ENCODE data around the gene FXYD2.

FXYD2 gene

DNA sequence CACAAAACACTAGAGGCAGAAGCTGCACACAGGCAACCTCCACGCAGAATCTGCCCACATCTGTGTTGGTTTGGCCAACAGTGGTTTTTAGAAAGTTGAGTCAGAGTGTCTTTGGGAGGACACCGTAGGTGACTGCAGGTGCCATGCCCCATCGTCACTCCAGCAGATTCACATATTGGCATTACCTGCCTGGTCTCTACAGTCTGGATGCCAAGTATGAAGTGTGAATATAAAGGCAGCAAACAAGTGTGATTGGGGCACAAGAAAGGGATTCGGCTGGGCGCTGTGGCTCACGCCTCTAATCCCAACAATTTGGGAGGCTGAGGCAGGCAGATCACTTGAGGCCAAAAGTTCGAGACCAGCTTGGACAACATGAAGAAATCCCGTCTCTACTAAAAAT is 11.0 kb upstream of the FXYD2 start:
- DNase-seq (ENCODE audit: low read depth, low spot score), result no peak

DNA sequence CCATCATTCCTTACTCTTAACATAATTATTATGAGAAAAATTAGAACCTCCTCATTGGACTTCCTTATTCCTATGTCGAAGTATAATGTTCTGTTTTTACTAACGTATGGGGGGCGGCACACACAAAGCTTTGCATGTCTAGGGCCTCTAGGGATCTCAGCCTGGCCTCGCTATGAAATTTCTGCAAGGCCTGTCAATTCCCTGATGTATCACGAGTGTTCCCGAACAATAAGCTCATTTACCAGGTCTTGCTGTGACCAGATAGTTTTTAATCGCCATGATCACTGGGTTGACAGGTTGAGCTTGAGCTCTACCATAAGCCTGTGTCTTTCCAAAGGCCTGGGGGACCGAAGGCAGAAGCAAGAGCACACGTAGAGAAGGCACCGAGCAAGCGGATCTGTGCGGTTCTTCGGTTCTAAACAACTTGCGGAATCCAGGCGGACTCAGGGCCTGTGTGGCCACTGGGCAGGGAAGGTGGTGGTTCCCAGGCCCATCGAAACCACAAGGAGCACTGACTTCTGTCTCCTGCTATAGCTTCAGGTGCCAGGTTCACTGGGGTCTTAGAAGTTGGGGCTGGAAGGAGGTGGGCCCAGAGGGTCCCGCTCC is 10.4 kb upstream of the FXYD2 start:
- no peak for DNase-seq (ENCODE audit: low read depth, low spot score)

DNA sequence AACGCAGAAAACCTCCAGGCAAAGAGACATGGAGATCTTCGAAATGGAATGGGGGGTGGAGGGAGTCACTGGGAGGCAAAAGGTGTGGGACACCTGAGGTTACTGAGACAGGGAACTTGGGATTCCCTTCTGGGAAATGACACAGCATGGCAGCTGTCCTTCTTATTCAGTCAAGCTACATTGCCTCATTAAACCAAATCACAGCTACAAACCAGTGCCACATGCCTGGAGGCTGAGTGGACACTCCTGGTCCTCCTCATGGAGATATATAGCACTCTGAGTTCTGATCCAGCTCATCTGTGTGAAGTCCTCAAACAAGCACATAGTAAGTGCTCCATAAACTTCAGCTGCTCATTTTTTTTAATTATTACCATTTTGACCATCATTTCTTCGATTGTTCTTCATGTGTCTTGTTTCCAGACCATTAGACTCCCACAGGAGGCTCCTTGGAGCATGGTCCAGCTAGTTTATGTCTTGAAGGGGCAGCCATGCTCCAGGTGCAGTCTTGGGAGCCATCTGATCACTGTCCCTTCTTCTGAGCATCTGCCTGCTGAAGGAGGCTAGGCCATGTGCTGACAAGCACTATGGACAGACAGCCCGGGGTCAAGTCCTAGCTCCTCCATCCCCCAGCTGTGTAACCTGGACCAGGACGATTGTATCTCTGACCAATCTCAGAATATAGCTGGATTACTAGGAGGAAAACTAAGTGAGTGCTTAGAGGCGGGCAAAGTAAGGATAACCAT is 9.7 kb upstream of the FXYD2 start:
- DNase-seq (ENCODE audit: low read depth, low spot score), result no peak

DNA sequence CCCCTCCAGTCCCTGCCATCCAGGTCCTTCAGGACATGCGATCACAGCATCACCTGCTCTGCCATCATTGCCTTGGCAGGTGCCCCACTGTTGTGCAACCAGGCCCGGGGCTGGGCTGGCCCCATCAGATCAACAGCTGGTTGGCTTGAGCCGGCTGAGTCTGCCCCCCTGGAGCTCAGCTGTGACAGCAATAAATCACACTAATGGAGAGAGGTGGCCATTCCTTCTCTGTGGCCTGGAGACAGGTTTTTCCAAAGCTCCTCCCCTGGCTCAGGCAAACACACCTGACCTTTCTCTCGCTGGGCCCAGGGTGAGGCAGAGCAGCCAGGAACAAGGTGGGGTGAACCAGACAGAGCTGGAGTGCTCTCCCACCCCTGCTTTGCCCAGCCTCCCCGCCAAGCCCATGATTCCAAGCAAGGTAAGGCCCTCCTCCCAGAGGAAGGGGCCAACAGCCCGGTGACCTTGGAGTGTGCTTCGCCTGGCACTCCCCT is 8.9 kb upstream of the FXYD2 start:
- DNase-seq (ENCODE audit: low read depth, low spot score), result no peak

DNA sequence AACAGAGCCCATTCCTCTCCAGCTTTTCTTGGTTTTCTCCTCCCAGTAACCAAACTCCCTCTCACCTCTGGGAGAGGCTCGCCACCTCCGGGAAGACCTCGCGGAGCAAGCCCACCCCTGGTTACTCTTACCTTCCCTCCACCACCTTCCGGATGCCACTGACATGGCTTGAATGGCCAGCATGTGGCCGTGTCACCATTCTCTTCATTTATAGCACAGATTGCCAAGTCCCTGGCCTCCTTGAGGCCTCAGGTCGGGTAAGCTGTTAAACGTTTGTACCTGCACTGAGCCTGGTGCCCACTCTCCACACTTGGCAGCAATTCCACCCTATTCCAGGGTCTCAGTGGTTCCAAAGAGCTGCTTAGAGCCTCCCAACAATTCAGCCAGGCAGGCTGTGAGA is 8.0 kb upstream of the FXYD2 start:
- no peak for DNase-seq (ENCODE audit: low read depth, low spot score)

DNA sequence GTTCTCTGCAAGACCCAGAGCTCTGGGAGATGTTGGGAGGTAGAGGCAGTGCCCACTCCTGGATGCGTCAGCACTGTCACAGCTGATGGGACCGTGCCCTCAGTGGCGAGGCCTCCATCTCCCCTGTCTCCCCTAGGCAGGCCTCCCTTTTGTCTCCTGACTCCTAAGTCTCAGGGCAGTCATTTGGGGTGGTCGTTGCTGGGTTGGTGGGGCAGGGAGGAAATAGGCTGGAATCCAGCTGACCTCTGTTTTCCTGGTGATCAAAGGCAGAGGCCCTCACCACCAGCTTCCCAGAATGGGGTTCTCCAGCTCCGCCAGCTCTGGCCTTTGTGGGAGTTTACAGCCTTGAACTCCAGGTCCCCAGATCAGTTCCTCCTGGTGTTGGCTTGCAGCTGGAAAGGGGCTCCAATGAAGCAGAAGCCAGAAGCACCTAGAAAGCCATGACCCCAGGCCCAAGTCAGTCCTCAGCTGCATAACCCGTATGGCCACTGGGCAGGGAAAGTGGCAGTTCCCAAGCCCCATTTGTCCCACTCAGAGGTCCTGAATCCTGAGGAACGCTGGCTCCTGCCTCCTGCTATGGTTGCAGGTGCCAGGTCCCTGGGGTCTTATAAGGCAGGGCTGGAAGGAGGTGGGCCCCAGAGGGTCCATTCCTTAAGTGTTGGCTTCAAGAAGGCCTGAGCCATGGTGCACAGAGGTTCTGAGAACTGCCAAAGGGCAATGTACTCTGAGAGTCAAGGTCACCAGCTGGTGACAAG is 7.3 kb upstream of the FXYD2 start:
- no peak for DNase-seq (ENCODE audit: low read depth, low spot score)

DNA sequence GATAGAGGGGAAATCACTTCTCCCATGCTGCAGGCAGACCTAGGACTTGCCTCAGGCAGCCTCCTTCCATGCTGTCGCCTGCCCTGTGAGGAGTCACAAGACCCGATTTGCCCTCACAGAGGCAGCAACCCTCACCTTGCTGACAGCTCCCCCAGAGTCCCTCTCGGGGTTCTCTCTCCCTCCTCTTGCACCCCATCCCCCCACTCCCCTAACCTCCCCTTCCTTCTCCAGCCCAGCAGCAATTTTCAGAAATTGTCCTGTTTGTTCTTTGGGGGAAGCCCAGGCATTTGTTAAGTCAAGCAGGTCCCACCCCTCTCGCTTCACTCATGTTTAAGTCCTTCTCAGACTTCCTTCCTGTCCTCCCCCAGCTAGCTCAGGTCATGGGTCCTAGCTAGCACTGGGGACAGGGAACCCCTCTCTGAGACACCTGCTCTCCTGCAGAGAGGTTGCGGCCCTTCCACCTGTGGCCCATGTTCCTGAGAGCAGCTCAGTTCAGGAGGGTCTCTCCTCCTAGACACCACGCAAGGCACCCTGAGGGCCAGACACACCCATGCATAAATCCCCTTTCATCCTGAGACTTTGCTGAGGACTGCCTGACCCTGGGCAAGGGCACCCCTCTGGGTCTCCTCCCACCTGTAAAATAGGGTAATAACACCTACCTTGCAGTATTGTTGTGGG is 6.3 kb upstream of the FXYD2 start:
- no peak for DNase-seq (ENCODE audit: low read depth, low spot score)

DNA sequence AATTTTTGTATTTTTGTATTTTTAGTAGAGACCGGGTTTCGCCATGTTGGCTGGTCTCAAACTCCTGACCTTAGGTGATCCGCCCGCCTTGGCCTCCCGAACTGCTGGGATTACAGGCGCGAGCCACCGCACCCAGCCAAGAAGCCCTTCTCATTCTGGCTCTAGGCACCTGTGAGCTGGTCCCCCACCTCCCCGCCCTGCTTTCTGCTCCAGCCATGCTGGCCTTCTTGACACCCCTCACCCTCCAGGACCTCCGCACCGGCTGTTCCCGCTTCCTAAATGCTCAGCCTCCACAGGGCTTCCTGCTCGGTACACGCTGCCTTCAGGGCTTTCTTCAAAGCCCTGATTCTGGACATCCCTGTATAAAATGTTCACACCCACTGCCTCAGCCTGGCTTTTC is 5.5 kb upstream of the FXYD2 start:
- no peak for DNase-seq (ENCODE audit: low read depth, low spot score)

DNA sequence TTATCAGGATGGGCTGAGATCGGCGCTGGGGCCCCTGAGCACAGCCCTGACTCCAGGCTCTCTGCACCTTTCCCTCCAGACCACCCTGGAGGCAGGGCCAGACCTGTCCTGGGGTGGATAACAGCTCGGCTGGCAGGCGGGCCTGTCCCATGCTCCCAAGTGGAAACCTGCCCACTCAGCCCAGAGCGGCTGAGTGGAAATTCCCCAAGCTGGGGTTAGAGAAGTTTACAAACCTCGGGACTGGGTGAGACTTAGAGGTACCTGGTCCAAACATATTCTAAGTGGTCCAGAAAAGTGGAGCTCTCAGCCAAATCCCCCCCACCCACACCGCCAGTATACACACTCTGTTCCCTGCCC is 4.8 kb upstream of the FXYD2 start:
- DNase-seq (ENCODE audit: low read depth, low spot score), result no peak

DNA sequence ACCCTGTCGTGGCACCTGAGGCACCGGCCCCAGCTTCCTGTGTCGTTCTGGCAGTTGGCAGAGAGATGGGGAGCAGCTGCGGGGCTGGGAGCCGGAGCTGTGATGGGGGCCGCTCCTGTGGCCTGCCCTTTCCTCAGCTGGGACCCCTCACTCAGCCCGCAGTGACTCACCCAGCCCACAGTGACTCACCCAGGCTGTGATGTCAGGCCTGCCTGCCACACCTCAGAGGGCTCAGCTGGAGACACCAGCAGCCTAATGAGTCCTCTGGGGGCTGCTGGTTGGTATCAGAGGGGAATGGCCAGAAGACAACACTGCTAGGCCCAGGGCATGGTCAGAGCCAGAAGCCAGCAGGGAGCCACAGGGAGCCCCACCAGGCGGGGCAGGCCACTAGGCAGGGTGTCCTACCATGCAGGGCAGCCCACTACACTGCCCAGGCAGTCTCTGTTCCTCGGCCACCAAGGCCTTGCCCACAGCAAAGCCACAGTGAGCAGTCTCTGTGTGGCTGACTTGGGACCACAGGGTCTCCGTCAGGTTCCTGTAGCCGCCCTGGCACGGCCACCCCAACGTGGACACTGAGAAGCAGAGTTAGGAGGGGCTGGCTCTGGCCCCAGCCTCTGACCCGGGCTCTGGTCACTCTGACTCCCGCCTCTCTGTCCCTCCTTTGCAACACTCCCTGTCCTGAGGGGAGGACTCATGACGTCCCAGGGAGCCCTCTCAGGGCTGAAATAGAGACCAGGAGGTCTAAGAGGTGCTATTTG is 4.2 kb upstream of the FXYD2 start:
- no peak for DNase-seq (ENCODE audit: low read depth, low spot score)

DNA sequence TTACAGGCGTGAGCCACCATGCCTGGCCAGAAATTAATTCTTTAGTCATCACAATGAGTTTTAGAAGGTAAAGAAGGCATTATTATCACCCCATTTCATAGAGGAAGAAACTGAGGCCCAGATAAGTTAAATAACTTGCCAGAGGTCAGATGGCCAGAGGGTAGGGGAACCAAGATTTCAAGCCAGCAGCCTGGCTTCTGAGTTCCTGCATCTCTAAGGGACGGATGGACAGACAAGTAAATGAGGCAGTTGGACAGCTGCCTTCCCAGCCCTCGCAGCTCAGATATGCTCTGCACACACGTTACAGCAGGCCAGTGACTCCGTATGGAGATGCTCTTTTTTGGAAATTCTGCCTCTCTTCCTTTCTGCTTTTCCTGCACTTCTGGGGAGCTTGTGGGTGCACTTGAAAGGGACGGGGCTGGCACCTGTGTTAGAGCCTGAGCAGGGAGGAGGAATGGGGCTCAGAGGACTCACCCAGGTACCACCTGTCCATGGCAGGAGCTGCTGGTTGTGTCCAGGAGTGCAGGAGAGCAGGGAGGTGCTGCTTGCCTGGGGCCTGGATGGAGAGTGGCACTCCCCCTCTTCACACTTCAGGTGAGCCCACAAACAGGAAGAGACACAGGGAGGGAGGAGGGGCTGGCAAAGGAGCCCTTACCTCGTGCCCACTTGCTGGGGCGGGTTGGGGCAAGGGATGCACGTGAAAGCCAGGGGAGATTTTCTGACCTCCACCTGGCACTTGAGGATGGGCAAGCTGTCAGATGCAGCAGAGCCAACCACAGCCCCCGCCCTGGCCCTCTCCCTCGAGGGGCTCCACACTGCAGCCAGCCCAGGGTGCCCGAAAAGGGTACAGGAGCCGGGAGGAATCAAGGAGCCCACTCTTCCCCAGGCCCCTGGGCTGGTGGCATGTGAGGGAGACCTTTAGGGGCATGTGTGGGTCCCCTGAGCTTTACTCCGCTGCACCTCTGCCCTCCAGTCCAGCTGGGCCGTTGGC is 3.3 kb upstream of the FXYD2 start:
- DNase-seq (ENCODE audit: low read depth, low spot score), result no peak

DNA sequence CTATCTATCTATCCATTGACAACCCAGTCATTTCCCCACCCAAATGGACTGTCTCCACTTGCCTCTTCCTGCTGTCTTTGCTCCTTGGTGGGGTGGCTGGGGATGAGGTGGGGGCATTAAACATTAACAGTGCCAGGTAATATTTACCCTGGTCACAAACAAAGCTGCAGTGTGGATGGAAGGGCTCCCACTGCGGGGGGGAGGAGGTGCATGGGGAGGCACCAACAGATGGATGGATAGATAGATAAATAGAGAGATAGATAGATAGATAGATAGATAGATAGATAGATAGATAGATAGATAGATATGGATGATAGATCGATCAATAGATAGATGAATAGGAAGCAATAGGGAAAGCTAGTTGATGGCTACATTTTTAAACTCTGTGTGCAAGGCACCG is 2.3 kb upstream of the FXYD2 start:
- DNase-seq (ENCODE audit: low read depth, low spot score), result no peak

DNA sequence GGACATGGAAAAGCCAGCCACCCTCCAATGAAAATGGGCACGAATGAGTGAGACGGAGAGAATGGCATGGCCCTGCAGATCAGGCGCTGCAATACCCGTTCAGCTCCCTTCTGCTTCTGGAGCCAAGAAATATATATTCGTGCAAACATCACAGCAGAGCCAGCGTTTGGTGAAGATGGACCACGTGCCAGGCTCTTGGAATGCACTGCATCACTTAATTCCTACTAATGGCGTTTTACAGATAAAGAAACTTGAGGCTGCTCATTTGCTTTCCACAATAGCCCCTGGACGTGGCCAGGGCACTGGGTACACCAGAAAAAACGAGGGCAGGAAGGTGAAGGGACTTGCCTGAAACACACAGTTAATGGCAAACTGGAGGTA is 1.6 kb upstream of the FXYD2 start:
- DNase-seq (ENCODE audit: low read depth, low spot score), result no peak

DNA sequence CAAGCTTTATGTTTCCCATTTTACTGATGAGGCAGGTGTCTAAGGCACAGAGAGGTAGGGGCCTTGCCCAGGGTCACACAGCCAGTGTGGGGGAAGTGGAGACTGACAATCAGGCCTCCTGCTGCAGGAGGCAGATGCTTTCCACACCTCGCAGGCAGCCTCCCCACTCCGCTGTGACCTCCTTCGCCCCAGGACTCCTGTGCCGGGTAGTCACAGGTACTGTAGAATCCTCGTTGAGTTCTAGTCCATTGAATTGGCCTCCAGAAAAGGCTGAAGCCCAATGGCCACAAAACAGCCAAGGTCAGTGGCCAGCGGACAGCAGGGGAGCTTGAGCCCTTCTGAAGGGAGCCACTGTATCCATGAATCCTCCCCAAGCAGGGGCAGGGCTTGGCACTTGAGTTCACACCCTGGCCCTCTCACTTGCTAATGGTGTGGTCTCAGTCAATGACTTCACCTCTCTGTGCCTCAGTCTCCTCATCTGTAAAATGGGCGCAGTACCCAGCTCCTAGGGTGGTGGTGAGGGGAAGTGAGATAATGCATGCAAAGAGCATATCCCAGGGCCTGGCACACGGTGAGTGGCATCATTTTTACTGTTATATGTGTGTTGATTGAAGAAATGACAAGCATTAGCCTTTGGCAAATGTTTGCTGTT is 1.1 kb upstream of the FXYD2 start:
- DNase-seq (ENCODE audit: low read depth, low spot score), result no peak

DNA sequence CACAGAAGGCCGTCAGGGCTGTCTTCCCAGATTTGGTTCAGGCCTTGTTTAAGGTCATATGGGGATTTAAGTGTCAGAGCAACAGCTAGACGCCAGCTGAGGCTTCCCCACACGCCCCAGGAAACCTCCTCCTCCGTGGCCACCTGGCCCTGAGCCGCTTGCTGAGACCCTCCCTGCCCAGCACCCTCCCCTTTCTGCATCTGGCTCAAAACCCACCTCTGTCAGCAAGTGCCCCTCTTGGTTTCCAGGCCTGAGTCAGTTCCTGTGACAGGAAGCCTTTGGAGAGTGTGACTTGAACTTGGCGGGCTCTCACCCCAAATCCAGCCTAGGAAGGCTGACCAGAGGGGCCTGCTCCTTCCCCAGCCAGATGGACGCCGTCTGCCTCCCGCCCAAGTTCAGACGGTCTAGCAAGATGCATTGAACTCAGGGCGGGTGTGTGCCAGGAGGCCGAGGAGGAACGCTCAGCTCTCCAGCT is 561 bp downstream of the FXYD2 start:
- no peak for DNase-seq (ENCODE audit: low read depth, low spot score)

DNA sequence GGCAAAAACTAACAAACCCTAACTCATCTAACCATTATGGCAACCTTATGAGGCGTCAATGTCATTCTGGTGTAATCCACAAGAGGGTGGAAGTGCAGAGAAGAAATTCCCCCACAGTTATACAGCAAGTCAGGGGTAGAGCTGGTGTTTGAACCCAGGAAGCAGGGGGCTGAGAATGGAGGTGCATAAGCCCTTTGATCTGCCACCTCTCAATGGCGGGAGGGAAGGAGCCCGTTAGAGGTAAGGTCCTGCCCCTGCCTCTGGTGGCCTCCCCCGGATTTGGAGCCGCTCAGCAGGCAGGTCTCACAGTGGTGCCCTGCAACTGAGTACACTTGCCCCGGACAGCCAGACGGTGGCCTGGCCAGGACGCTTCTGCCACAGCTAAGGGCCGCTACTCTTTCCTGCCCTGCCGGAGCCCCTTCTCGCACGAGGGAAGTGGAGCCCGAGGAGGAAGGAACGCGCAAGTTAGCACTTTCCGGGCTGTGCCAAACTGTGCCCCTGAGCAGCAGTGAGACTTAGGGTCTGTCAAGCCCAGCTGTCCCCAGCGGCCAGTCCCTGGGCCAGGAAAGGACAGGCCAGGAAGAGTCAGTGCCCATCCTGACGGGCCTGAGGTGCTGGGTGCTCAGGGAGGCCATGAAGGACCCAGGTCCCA is 1.1 kb downstream of the FXYD2 start:
- DNase-seq (ENCODE audit: low read depth, low spot score), result no peak

DNA sequence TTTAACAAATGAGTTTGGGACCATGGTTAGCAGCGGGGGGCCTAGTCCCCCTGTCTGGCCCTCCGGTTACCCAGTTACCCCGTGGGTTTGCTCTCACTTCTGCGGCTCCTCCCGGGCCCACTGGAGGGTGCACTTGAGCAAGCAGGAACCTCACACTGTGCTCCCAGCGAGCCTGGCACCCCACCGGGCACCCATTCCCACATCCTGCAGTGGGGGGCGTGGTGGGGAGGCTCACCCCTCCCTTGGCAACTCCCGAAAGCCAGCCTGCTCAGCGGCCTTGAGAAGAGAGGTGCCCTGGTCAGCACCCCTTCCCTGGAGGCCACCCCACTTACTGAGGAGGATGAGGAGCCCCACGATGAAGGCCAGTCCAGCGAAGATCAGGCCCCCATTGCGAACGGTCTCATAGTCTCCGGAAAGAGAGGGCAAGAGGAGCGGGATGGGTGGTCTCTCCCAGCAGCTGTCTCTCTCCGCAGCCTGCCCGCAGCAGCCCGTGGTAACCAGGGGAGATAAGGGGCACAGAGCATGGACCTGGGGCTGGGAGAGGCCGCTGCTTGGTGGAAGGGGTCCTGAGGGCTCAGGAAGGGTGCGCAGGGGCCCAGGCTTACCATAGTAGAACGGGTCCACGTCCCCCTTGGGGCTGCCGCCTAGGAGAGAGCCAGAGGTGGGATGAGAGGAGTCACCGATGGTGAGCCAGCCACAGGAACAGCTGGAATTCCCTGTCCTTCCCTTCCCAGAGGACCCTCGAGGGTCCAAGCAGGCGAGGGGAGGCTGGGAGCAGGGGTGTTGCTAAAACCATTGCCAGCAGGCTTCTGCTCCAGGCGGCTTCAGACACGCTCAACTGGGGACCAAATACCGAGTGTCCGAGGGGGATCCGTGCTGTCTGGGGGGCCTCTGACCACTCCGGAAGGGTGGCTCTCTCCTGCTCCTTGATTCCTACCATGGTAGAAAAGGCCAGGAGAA is 2.2 kb downstream of the FXYD2 start:
- DNase-seq (ENCODE audit: low read depth, low spot score), result no peak

DNA sequence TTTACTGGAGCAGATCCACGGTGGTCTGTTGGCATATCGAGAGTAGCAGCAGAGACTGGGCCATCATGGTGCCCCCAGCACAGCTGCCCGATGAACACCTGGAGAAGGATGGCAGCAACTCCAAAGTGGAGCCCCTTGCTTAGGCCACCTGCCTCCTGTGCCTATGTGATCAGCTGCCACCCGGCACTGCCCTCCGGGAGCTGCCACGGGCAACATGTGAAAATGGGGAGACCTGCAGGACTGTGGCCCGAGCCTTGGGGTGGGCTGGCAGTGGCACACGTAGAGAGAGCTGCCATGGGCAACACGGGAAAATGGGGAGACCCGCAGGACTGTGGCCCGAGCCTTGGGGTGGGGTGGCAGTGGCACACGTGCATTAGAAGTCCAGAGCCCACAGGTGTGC is 3.1 kb downstream of the FXYD2 start:
- DNase-seq (ENCODE audit: low read depth, low spot score), result no peak
